Breast epithelium (tissue), 3 donors: Measurements from ENCODE around the gene CASKIN2.

Source experiments
- POLR2A ChIP-seq: fragments of 450-650 bp; IDR thresholded peaks from one replicate; pipeline ENCODE4 v1.6.1; 2016; ENCODE audit warnings: antibody characterized with exemption, mild to moderate bottlenecking, moderate library complexity
- POLR2AphosphoS5 ChIP-seq, 3 donors: sonication (generic); formaldehyde crosslinking; IDR thresholded peaks; one replicate each; pipeline ENCODE4 v1.6.1; 2017; ENCODE audit warnings: antibody characterized with exemption in 3 of 3
- TF ChIP-seq, protein P1 (sequence below), 3 donors: fragments of 450-650 bp; IDR thresholded peaks; one replicate each; pipeline ENCODE4 v1.5.1; 2016 to 2017; ENCODE audit warnings: antibody characterized with exemption in 3 of 3, mild to moderate bottlenecking in 3 of 3, moderate library complexity in 3 of 3

- TF ChIP-seq, protein P1, sequence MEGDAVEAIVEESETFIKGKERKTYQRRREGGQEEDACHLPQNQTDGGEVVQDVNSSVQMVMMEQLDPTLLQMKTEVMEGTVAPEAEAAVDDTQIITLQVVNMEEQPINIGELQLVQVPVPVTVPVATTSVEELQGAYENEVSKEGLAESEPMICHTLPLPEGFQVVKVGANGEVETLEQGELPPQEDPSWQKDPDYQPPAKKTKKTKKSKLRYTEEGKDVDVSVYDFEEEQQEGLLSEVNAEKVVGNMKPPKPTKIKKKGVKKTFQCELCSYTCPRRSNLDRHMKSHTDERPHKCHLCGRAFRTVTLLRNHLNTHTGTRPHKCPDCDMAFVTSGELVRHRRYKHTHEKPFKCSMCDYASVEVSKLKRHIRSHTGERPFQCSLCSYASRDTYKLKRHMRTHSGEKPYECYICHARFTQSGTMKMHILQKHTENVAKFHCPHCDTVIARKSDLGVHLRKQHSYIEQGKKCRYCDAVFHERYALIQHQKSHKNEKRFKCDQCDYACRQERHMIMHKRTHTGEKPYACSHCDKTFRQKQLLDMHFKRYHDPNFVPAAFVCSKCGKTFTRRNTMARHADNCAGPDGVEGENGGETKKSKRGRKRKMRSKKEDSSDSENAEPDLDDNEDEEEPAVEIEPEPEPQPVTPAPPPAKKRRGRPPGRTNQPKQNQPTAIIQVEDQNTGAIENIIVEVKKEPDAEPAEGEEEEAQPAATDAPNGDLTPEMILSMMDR (IDR thresholded peaks at IDR 0.05), result no peak
- TF ChIP-seq POLR2A (no peak), POLR2AphosphoS5 (IDR thresholded peaks at IDR 0.05) (no peak)
Measured at GRCh38 chr17:75516619-75517296, 1.4 kb upstream of the CASKIN2 start.
